Fibroblast of lung (primary cell): ENCODE results near the gene TMC1. TPM values are rescaled to one million over a fixed set of nuclear protein-coding genes. Genes with fewer than 3 reads are reported as not detected.

Experiments
- DNase-seq, 2 donors: peaks; one replicate each; pipeline versions ENCODE4 v3.0.0 to v3.0.0-alpha.2; 2010; ENCODE audit warnings: low read depth in 2 of 2
- H2AFZ ChIP-seq: 2 replicates; pipeline ENCODE4 v1.5.1; 2012; ENCODE audit warnings: low read length, control low read depth, inconsistent platforms
- H3K27ac ChIP-seq: 2 replicates; pipeline ENCODE4 v1.5.1; 2011; ENCODE audit warnings: low read length, control low read depth; ENCODE audit not compliant: insufficient read depth
- H3K27me3 ChIP-seq: 2 replicates; pipeline ENCODE4 v1.5.1; 2011; ENCODE audit warnings: mild to moderate bottlenecking, low read length; ENCODE audit not compliant: control insufficient read depth, insufficient read depth
- H3K36me3 ChIP-seq: 2 replicates; pipeline ENCODE4 v1.5.1; 2011; ENCODE audit warnings: low read length; ENCODE audit not compliant: control insufficient read depth, insufficient read depth
- H3K4me1 ChIP-seq: 2 replicates; pipeline ENCODE4 v1.5.1; 2011; ENCODE audit warnings: low read length; ENCODE audit not compliant: control insufficient read depth, insufficient read depth; ENCODE audit errors: extremely low read depth
- H3K4me2 ChIP-seq: 2 replicates; pipeline ENCODE4 v1.5.1; 2011; ENCODE audit warnings: low read length, control low read depth; ENCODE audit not compliant: insufficient read depth; ENCODE audit errors: extremely low read depth
- H3K4me3 ChIP-seq, 4 experiments: fragments of 200-600 bp in 1 of 4; sonication (generic) in 1 of 4; replicated peaks in 1 of 4; 2 replicates each; pipeline ENCODE4 v1.5.1; 2011 to 2016; ENCODE audit warnings: low read length in 4 of 4, low read depth in 3 of 4, mild to moderate bottlenecking in 3 of 4, control low read depth in 2 of 4, inconsistent platforms in 1 of 4, mixed read lengths in 1 of 4; ENCODE audit not compliant: insufficient read depth in 1 of 4; ENCODE audit errors: control extremely low read depth in 1 of 4
- H3K79me2 ChIP-seq: 2 replicates; pipeline ENCODE4 v1.5.1; 2012; ENCODE audit warnings: mild to moderate bottlenecking, low read length, inconsistent platforms; ENCODE audit not compliant: control insufficient read depth, insufficient read depth
- H3K9ac ChIP-seq: 2 replicates; pipeline ENCODE4 v1.5.1; 2011; ENCODE audit warnings: mild to moderate bottlenecking, low read length, control low read depth; ENCODE audit not compliant: insufficient read depth
- H3K9me3 ChIP-seq: 2 replicates; pipeline ENCODE4 v1.5.1; 2012; ENCODE audit warnings: low read depth, low read length; ENCODE audit not compliant: control insufficient read depth, insufficient read depth
- H4K20me1 ChIP-seq: 2 replicates; pipeline ENCODE4 v1.5.1; 2011; ENCODE audit warnings: low read length; ENCODE audit not compliant: control insufficient read depth, insufficient read depth; ENCODE audit errors: extremely low read depth
- EZH2 ChIP-seq: IDR thresholded peaks from 2 replicates; pipeline ENCODE4 v1.5.1; 2012; ENCODE audit warnings: low read length, control low read depth, mild to moderate bottlenecking; ENCODE audit errors: missing control alignments
- polyA plus RNA-seq, 2 donors: library from polyadenylated mRNA; depleted of rRNA in 1 of 2; stranded (reverse) in 1 of 2; unstranded in 1 of 2; fragments of >200 nt; gene quantifications; 2 replicates each; pipeline ENCODE4 v1.2.1, GENCODE V29; 2011 to 2012; ENCODE audit warnings: missing spikeins in 1 of 2
- total RNA-seq: library from RNA; depleted of rRNA; stranded (reverse); fragments of >200 nt; gene quantifications from 2 replicates; pipeline ENCODE4 v1.2.1, GENCODE V29; 2014
- TF ChIP-seq, protein P1 (sequence below), 2 donors: IDR thresholded peaks in 1 of 2; conservative IDR thresholded peaks in 1 of 2; 1 replicate in 1 of 2; 2 replicates in 1 of 2; pipeline ENCODE4 v1.5.1; 2011 to 2012; ENCODE audit warnings: low read length in 2 of 2, control low read depth in 1 of 2, inconsistent platforms in 1 of 2, low read depth in 1 of 2, mild to moderate bottlenecking in 1 of 2

The TMC1 gene
- total and polyA plus RNA-seq, 2 donors (not counting 1 experiment from before 2014, with no cell fraction given) = 0.27 to 0.33 TPM

DNA sequence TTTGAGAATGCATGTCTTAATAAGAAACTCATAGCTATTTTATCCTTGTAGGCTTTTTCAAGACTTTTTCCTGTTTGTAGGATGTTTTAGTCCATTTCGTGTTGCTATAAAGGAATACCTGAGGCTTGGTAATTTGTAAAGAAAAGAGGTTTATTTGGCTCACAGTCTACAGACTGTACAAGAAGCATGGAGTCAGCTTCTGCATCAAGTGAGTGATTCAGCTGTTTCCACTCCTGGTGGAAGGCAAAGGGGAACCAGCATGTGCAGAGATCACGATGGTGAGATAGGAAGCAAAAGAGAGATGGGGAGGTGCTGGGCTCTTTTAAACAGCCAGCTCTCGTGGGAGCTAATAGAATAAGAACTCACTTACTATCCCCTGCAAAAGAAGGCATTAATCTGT is 254.2 kb downstream of the TMC1 start:
- Histone ChIP-seq H3K4me3 (no peak overlapping the region), H3K4me1 (no peaks in the 10 kb centered on the region), H3K27me3 (no peaks in the 10 kb centered on the region), H3K79me2 (no peaks in the 10 kb centered on the region), H3K36me3 (no peaks in the 10 kb centered on the region), H3K4me2 (no peak overlapping the region), H3K9me3 (no peaks in the 10 kb centered on the region), H2AFZ (no peak overlapping the region), H3K27ac (no peak overlapping the region), H3K9ac (no peak overlapping the region), H4K20me1 (no peaks in the 10 kb centered on the region)
- TF ChIP-seq, protein P1, sequence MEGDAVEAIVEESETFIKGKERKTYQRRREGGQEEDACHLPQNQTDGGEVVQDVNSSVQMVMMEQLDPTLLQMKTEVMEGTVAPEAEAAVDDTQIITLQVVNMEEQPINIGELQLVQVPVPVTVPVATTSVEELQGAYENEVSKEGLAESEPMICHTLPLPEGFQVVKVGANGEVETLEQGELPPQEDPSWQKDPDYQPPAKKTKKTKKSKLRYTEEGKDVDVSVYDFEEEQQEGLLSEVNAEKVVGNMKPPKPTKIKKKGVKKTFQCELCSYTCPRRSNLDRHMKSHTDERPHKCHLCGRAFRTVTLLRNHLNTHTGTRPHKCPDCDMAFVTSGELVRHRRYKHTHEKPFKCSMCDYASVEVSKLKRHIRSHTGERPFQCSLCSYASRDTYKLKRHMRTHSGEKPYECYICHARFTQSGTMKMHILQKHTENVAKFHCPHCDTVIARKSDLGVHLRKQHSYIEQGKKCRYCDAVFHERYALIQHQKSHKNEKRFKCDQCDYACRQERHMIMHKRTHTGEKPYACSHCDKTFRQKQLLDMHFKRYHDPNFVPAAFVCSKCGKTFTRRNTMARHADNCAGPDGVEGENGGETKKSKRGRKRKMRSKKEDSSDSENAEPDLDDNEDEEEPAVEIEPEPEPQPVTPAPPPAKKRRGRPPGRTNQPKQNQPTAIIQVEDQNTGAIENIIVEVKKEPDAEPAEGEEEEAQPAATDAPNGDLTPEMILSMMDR (conservative IDR thresholded peaks at IDR 0.05 in 1 of 2, IDR thresholded peaks at IDR 0.05 in 1 of 2; ENCODE audit: low read depth in 1 of 2, low read length in 2 of 2) = no peak
- DNase-seq = no peak

DNA sequence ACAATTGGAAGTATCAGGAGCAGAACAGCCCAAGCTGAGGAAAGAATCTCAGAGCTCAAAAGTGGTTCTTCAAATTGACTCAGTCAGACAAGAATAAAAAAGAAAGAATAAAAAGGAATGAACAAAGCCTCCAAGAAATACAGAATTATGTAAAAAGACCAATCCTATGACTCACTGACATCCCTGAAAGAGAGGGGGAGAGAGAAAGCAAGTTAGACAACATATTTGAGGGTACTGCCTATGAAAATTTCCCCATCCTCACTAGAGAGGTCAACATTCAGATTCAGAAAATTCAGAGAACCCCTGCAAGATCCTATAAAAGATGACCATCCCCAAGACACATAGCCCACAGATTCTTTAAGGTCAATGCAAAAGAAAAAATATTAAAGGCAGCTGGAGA is 258.2 kb downstream of the TMC1 start:
- H3K4me1 ChIP-seq = no peaks in the 10 kb centered on the region
- no peak overlapping the region for H3K4me3 ChIP-seq
- H4K20me1 ChIP-seq = no peaks in the 10 kb centered on the region
- H3K27me3 ChIP-seq = no peaks in the 10 kb centered on the region
- no peak for TF ChIP-seq EZH2
- TF ChIP-seq, protein P1 (conservative IDR thresholded peaks at IDR 0.05 in 1 of 2, IDR thresholded peaks at IDR 0.05 in 1 of 2; ENCODE audit: low read depth in 1 of 2, low read length in 2 of 2) = no peak
- H2AFZ ChIP-seq = no peak overlapping the region
- H3K9me3 ChIP-seq = no peaks in the 10 kb centered on the region
- H3K27ac ChIP-seq = no peak overlapping the region
- no peak overlapping the region for H3K9ac ChIP-seq
- no peaks in the 10 kb centered on the region for H3K79me2 ChIP-seq
- no peaks in the 10 kb centered on the region for H3K36me3 ChIP-seq
- DNase-seq = peak in 1 of 2 donors; percentile 32
- no peak overlapping the region for H3K4me2 ChIP-seq

DNA sequence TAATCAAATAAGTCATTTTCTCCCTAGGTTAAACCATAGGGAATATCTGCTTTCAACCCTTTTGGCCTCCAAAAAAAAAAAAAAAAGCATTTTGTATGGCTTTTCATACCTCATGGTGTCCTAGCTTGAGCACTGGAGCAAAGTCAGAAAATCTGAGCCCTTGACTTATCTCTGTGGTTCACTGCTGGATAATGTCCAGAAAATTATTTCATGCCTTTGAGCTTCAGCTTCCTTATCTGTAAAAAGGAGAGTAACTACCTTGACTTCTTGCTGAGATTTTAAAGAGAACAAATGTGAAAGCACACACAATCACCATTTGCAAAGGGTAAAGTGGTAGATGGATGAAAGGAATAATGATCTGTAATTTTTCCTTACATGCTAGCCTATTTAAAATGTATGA is 265.5 kb downstream of the TMC1 start:
- no peaks in the 10 kb centered on the region for H3K79me2 ChIP-seq
- H3K4me2 ChIP-seq = no peak overlapping the region
- no peaks in the 10 kb centered on the region for H3K4me1 ChIP-seq
- peak in 1 of 2 donors; percentile 62 for DNase-seq
- H3K9ac ChIP-seq = no peak overlapping the region
- no peak overlapping the region for H3K27ac ChIP-seq
- no peaks in the 10 kb centered on the region for H3K36me3 ChIP-seq
- no peaks in the 10 kb centered on the region for H4K20me1 ChIP-seq
- no peak overlapping the region for H2AFZ ChIP-seq
- H3K9me3 ChIP-seq = no peaks in the 10 kb centered on the region
- no peak for TF ChIP-seq EZH2
- TF ChIP-seq, protein P1 (conservative IDR thresholded peaks at IDR 0.05 in 1 of 2, IDR thresholded peaks at IDR 0.05 in 1 of 2; ENCODE audit: low read depth in 1 of 2, low read length in 2 of 2) = no peak
- no peak overlapping the region for H3K4me3 ChIP-seq
- no peaks in the 10 kb centered on the region for H3K27me3 ChIP-seq
